GM23338 (cell line): Measurements from ENCODE around the gene CRADD. TPM values are rescaled to one million over a fixed set of nuclear protein-coding genes. Genes with fewer than 3 reads are reported as not detected.

Experiments
- ATAC-seq: fragments of 200-7000 bp; cut with Tn5 transposase; 3 replicates; pipeline ENCODE4 v1.9.1; 2020
- DNase-seq: peaks from one replicate; pipeline ENCODE4 v3.0.0-alpha.2; 2015; ENCODE audit warnings: low spot score
- H2AFZ ChIP-seq: fragments of 200-600 bp; sonication (generic); 2 replicates; pipeline ENCODE4 v1.8.0; 2016; ENCODE audit warnings: antibody characterized with exemption, mild to moderate bottlenecking, moderate library complexity
- H3F3A ChIP-seq: fragments of 200-600 bp; sonication (generic); replicated peaks from 2 replicates; pipeline ENCODE4 v1.8.0; 2017; ENCODE audit warnings: antibody characterized with exemption, mixed run types, low read depth
- H3K27ac ChIP-seq: fragments of 200-600 bp; sonication (generic); 2 replicates; pipeline ENCODE4 v1.6.1; 2016; ENCODE audit warnings: low read depth
- H3K27me3 ChIP-seq: fragments of 200-600 bp; sonication (generic); 2 replicates; pipeline ENCODE4 v1.8.0; 2016; ENCODE audit warnings: mild to moderate bottlenecking, mixed run types, moderate library complexity; ENCODE audit not compliant: insufficient read depth
- H3K36me3 ChIP-seq: fragments of 200-600 bp; sonication (generic); 2 replicates; pipeline ENCODE4 v1.8.0; 2016; ENCODE audit warnings: mild to moderate bottlenecking; ENCODE audit not compliant: insufficient read depth
- H3K4me1 ChIP-seq: fragments of 200-600 bp; sonication (generic); 2 replicates; pipeline ENCODE4 v1.8.0; 2016; ENCODE audit warnings: mild to moderate bottlenecking, moderate library complexity; ENCODE audit not compliant: insufficient read depth
- H3K4me2 ChIP-seq: fragments of 200-600 bp; sonication (generic); 2 replicates; pipeline ENCODE4 v1.7.1; 2017; ENCODE audit warnings: mixed run types
- H3K4me3 ChIP-seq: fragments of 200-600 bp; sonication (generic); 2 replicates; pipeline ENCODE4 v1.6.1; 2016; ENCODE audit warnings: mixed run types
- H3K79me2 ChIP-seq: fragments of 200-600 bp; sonication (generic); replicated peaks from 2 replicates; pipeline ENCODE4 v1.8.0; 2017; ENCODE audit warnings: mild to moderate bottlenecking; ENCODE audit not compliant: insufficient read depth
- H3K9me2 ChIP-seq: fragments of 200-600 bp; sonication (generic); 2 replicates; pipeline ENCODE4 v1.8.0; 2017; ENCODE audit not compliant: insufficient read depth
- H4K20me1 ChIP-seq: fragments of 200-600 bp; sonication (generic); replicated peaks from 2 replicates; pipeline ENCODE4 v1.8.0; 2017; ENCODE audit warnings: mild to moderate bottlenecking; ENCODE audit not compliant: insufficient read depth
- H3K27ac Mint-ChIP-seq: 2 replicates; pipeline ENCODE4 v1.8.0; 2020; ENCODE audit warnings: inconsistent platforms, mild to moderate bottlenecking, moderate library complexity, mixed read lengths
- H3K27me3 Mint-ChIP-seq: 3 replicates; pipeline ENCODE4 v1.8.0; 2022; ENCODE audit warnings: low read depth, mild to moderate bottlenecking, moderate library complexity, mixed read lengths, inconsistent platforms; ENCODE audit not compliant: insufficient read depth, poor library complexity
- H3K36me3 Mint-ChIP-seq: 3 replicates; pipeline ENCODE4 v1.8.0; 2021; ENCODE audit warnings: low read depth, mild to moderate bottlenecking, inconsistent platforms, moderate library complexity, mixed read lengths
- H3K4me1 Mint-ChIP-seq: 3 replicates; pipeline ENCODE4 v1.8.0; 2020; ENCODE audit warnings: mild to moderate bottlenecking, inconsistent platforms, mixed read lengths
- H3K4me3 Mint-ChIP-seq: 3 replicates; pipeline ENCODE4 v1.8.0; 2021; ENCODE audit warnings: moderate library complexity, mild to moderate bottlenecking, inconsistent platforms, mixed read lengths
- H3K9me3 Mint-ChIP-seq: 3 replicates; pipeline ENCODE4 v1.8.0; 2020; ENCODE audit warnings: moderate library complexity, mild to moderate bottlenecking, inconsistent platforms, mixed read lengths
- CTCF ChIP-seq, 2 experiments: fragments of 200-600 bp in 1 of 2; sonication (generic) in 1 of 2; conservative IDR thresholded peaks; 2 replicates each; pipeline versions ENCODE4 v1.5.1 to v1.6.1; 2016 to 2017; ENCODE audit warnings: antibody characterized with exemption in 2 of 2, low read depth in 2 of 2, mild to moderate bottlenecking in 2 of 2, moderate library complexity in 1 of 2
- ETS1 ChIP-seq: IDR thresholded peaks from 2 replicates; pipeline ENCODE4 v1.6.1; 2016; ENCODE audit warnings: antibody characterized with exemption
- EZH2 ChIP-seq: fragments of 200-600 bp; sonication (generic); IDR thresholded peaks from one replicate; pipeline ENCODE4 v1.8.0; 2017; ENCODE audit warnings: antibody characterized with exemption, mild to moderate bottlenecking, low read depth; ENCODE audit not compliant: unreplicated experiment
- EZH2phosphoT487 ChIP-seq: fragments of 200-600 bp; sonication (generic); IDR thresholded peaks from one replicate; pipeline ENCODE4 v1.8.1; 2018; ENCODE audit warnings: antibody characterized with exemption; ENCODE audit not compliant: unreplicated experiment
- JUNB ChIP-seq: IDR thresholded peaks from one replicate; pipeline ENCODE4 v1.6.1; 2016; ENCODE audit warnings: antibody characterized with exemption; ENCODE audit not compliant: unreplicated experiment
- NANOG ChIP-seq: IDR thresholded peaks from 2 replicates; pipeline ENCODE4 v1.6.1; 2016; ENCODE audit warnings: antibody characterized with exemption, borderline replicate concordance
- POLR2AphosphoS5 ChIP-seq: IDR thresholded peaks from 2 replicates; pipeline ENCODE4 v1.6.1; 2016; ENCODE audit warnings: antibody characterized with exemption, low read depth
- REST ChIP-seq: IDR thresholded peaks from one replicate; pipeline ENCODE4 v1.6.1; 2018; ENCODE audit warnings: antibody characterized with exemption; ENCODE audit not compliant: unreplicated experiment
- STAT1 ChIP-seq: IDR thresholded peaks from one replicate; pipeline ENCODE4 v1.6.1; 2016; ENCODE audit warnings: antibody characterized with exemption; ENCODE audit not compliant: unreplicated experiment
- ZNF114 ChIP-seq: fragments of 250-450 bp; sonication (Bioruptor Pico); IDR thresholded peaks from 2 replicates; pipeline ENCODE4 v1.5.0; 2020; ENCODE audit warnings: mild to moderate bottlenecking, moderate library complexity
- ZNF331 ChIP-seq: fragments of 250-450 bp; sonication (Bioruptor Pico); IDR thresholded peaks from 2 replicates; pipeline ENCODE4 v1.5.0; 2020; ENCODE audit warnings: low read depth, mild to moderate bottlenecking, moderate library complexity
- polyA plus RNA-seq: library from polyadenylated mRNA; unstranded; fragments of >200 nt; fragmentation: Nextera tagmentation; extraction: Ambion mirVana; gene quantifications from 2 replicates; pipeline ENCODE4 v1.2.1, GENCODE V29; 2016
- total RNA-seq: library from RNA; depleted of rRNA; stranded (reverse); fragments of >200 nt; shearing (Covaris generic); gene quantifications from 2 replicates; pipeline ENCODE4 v1.2.3, GENCODE V29; 2014

The CRADD gene
- total and polyA plus RNA-seq, 2 experiments from 2014 or later = 6.3 to 27.9 TPM

GRCh38 chr12:93706387-93706786, 29.2 kb downstream of the CRADD start:
- Histone ChIP-seq H3K9me2 (peaks cover 7% of the 10 kb centered on the region; the same call in 1 of the 2 replicates), H2AFZ (no peak overlapping the region), H4K20me1 (no peaks in the 10 kb centered on the region), H3K27me3 (no peaks in the 10 kb centered on the region), H3F3A (no peaks in the 10 kb centered on the region), H3K36me3 (peaks cover 6% of the 10 kb centered on the region; the same call in 1 of the 2 replicates), H3K4me2 (no peak overlapping the region), H3K79me2 (no peaks in the 10 kb centered on the region), H3K4me3 (no peak overlapping the region), H3K4me1 (0 out of 2 replicates have a peak, but pooled peaks cover 4% of the 10 kb centered on the region), H3K27ac (no peak overlapping the region)
- no peak overlapping the region for H3K4me3 Mint-ChIP-seq
- peaks cover 18% of the 10 kb centered on the region; the same call in 2 of the 3 replicates for H3K4me1 Mint-ChIP-seq
- no peak for ATAC-seq
- no peak overlapping the region for H3K27ac Mint-ChIP-seq
- peaks cover 17% of the 10 kb centered on the region; the same call in 2 of the 3 replicates for H3K36me3 Mint-ChIP-seq
- H3K9me3 Mint-ChIP-seq = peaks cover 22% of the 10 kb centered on the region
- H3K27me3 Mint-ChIP-seq = no peaks in the 10 kb centered on the region
- no peak for TF ChIP-seq CTCF (conservative IDR thresholded peaks at IDR 0.05; ENCODE audit: low read depth in 2 of 2)
- no peak for TF ChIP-seq STAT1
- no peak for TF ChIP-seq ZNF331
- no peak for TF ChIP-seq REST
- no peak for DNase-seq

- Histone ChIP-seq H3K9me2 (peaks cover 7% of the 10 kb centered on the region; the same call in 1 of the 2 replicates), H2AFZ (no peak overlapping the region), H3K4me2 (no peak overlapping the region), H3K79me2 (no peaks in the 10 kb centered on the region), H3K4me1 (0 out of 2 replicates have a peak, but pooled peaks cover 2% of the 10 kb centered on the region), H3K36me3 (peaks cover 6% of the 10 kb centered on the region; the same call in 1 of the 2 replicates), H3F3A (no peaks in the 10 kb centered on the region), H3K4me3 (no peak overlapping the region), H3K27me3 (no peaks in the 10 kb centered on the region), H3K27ac (no peak overlapping the region), H4K20me1 (no peaks in the 10 kb centered on the region)
- Mint-ChIP-seq H3K27me3 (no peaks in the 10 kb centered on the region), H3K4me3 (no peak overlapping the region), H3K9me3 (peaks cover 24% of the 10 kb centered on the region), H3K27ac (no peak overlapping the region), H3K4me1 (peaks cover 15% of the 10 kb centered on the region; the same call in 2 of the 3 replicates), H3K36me3 (peaks cover 17% of the 10 kb centered on the region; the same call in 2 of the 3 replicates)
- ATAC-seq (no peak), DNase-seq (no peak)
- TF ChIP-seq POLR2AphosphoS5 = no peak
- TF ChIP-seq EZH2phosphoT487 = no peak
- TF ChIP-seq EZH2 = no peak
- TF ChIP-seq CTCF (conservative IDR thresholded peaks at IDR 0.05; ENCODE audit: low read depth in 2 of 2) = no peak
- TF ChIP-seq STAT1 = no peak
- no peak for TF ChIP-seq JUNB
- TF ChIP-seq ZNF331 = no peak
- TF ChIP-seq ETS1 = no peak
- TF ChIP-seq NANOG = no peak
- no peak for TF ChIP-seq ZNF114 (CRISPR knock-in tag)
These were observed 29.6 kb downstream of the CRADD start for GRCh38 chr12:93706824-93707223.
